Measurements from ENCODE around the gene POU2F1.
"Not testable (repeated sequence)": the region's sequence is repeated elsewhere in the genome, so short reads cannot be mapped to it uniquely, and the experiment has no call there.

POU2F1 gene

DNA sequence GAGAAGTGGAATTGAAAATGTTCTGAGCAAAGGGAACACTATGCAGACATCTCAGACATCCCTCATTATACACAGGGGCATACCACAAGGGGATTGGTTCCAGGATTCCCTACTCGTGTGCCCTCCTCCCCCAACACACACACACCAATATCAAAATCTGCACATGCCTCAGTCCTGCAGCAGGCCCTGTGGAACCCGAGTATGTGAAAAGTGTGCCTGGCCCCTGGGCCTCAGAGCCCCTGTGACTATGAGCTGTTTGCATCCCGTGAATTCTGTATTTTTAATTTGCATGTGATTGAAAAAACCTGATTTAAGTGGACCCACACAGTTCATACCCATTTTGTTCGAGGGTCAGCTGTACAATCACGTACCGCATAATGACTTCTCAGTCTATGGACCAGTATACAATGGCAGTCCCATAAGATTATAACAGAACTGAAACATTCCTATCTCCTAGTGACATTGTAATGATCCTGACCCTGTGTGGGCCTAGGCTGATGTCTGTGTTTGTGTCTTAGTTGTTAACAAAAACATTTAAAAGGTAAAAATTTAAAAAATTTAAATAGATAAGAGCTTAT lies 11.3 kb downstream of the POU2F1 start:
- DNase-seq (ENCODE audit: low read depth): no peak

GRCh38 chr1:167232801-167233200 lies 12.1 kb downstream of the POU2F1 start:
- DNase-seq (ENCODE audit: low read depth): no peak

GRCh38 chr1:167233373-167233772 lies 12.7 kb downstream of the POU2F1 start:
- DNase-seq (ENCODE audit: low read depth): no peak

DNA sequence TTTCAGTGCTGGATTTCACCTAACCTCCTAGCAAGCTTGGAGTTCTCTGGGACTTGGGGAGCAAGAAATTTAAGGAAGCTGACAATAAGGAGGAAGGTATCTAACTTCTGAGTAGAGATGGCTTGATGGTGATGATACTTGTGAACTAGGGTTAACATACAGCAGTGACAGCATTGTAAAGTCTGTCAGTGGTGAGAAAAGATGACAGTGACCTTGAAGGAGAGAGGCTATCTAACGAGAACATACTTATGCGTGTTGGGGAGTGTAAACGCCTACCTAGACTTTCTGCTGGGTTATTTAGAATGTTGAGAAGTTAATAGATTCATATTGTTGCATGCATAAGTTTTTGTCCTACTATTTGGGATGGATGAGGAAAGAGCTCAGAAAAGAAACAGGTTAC lies 16.3 kb downstream of the POU2F1 start:
- DNase-seq (ENCODE audit: low read depth): no peak

DNA sequence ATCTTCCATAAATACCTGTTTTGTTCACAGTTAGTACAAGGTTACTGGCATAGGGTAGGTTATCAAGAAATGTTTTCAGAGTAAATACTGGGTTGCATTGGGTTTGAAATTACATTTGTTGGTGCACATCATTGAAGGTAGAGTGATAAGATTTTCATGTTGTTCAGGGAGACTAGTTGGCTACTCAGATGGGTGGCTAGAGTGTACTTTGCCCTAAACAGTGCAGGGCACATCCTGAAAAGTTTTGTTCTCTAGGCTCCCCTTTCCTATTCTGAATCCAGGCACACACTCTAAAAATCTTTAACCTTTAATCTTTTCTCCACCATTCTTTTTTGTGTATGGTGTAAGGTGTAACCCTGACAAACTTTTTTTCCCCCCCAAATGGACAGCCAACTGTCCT lies 18.0 kb downstream of the POU2F1 start:
- DNase-seq (ENCODE audit: low read depth): no peak

GRCh38 chr1:167239257-167239656 lies 18.6 kb downstream of the POU2F1 start:
- DNase-seq (ENCODE audit: low read depth): no peak

DNA sequence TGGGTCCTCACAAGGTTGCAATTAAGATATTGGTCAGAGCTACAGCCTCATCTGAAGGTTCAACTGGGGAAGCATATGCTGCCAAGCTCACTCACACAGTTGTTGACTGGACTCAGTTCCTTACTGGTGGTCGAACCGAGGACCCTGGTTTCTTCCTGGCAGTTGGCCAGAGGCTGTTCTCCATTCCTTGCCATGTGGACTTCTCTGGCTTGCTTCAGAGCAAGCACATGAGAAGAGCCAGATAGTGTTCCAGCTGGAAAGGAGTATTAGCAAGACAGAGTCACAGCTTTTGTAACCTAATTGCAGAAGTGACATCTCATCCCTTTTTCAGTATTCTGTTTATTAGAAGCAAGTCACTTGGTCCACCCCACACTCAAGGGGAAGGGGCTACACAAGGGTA lies 23.6 kb downstream of the POU2F1 start:
- no peak for DNase-seq (ENCODE audit: low read depth)

DNA sequence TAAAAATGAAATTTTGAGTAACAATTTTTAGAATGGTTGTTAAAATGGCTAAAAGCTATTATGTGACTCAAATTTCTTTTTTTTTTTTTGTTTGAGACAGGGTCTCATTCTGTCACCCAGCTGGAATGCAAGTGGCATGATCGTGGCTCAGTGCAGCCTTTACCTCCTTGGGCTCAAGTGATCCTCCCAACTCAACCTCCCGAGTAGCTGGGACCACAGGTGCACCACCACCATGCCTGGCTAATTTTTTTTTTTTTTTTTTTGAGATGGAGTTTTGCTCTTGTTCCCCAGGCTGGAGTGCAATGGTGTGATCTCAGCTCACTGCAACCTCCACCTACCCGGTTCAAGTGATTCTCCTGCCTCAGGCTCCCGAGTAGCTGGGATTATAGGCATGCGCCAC lies 24.5 kb downstream of the POU2F1 start:
- DNase-seq (ENCODE audit: low read depth): not testable (repeated sequence)

DNA sequence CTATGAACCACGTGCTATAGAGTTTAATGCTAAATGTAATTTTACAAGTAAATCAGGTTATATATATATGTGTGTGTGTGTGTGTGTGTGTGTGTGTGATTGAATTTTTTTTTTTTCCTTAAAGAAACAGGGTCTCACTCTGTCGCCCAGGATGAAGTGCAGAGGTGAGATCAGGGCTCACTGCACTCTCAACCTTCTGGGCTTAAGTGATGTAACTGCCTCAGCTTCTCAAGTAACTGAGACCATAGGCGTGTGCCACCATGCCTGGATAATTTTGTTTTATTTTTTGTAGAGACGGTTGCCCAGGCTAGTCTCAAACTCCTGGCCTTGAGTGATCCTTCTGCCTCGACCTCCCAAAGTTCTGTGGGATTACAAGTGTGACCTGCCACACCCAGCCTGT lies 26.3 kb downstream of the POU2F1 start:
- no peak for DNase-seq (ENCODE audit: low read depth)

DNA sequence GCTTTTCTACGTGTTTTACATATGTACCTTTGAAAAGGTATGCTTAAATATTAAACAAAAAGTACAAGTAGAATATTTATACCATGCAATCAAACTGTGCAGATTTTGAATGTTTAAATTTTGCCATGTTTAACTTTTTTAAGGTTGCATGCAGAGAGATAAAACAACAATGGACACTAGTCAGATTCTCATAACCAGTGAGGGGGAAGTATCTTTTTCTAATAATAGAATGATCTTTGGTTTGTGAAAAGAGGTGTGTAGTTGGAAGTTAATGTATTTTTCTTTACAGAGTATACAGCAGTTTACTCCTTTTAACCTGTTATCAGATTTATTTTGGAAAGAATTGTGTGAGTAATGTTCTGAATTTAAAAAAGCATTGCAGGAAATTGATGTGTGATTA lies 27.1 kb downstream of the POU2F1 start:
- no peak for DNase-seq (ENCODE audit: low read depth)

DNA sequence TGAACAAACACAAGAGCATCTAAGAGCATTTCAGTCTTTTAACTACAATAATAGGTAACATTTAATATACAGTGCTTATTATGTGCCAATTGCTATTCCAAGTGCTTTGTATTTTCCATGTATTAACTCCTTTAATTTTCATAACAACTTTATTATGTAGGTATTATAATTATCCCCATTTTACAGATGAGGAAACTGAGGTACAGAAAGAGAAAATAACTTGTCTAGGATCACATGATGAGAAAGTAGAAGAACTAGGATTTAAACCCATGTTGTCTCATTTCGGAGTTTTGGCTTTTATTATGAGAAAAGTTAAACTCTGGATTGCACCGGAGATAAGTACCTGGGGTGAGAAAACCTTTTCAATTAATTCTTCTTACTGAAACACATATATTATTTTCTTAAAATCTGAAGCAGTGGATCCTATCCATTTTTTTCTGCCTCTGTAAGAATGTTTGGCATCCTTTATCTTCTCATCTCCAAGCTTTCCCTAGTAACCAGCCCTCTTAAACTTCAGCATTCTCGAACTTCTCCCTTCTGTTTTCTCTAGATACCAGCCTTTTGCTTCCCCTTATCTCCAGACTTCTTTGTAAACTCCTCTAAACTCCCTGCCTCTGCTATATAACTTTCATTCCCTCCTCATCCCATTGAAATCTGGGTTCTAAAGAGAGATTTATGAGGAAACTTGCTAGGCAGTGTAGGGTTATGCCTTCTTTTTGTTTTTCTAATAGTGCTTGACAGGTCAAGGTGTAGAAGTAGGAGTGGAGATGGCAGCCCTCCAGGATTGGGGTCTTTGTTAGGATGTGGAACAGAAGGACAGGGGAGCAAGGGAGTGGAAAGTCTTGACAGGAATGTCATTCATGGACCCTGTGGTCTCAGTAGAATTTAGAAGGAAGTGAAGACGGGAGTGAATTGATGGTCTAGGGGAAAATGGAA lies 28.3 kb downstream of the POU2F1 start:
- DNase-seq (ENCODE audit: low read depth): no peak

DNA sequence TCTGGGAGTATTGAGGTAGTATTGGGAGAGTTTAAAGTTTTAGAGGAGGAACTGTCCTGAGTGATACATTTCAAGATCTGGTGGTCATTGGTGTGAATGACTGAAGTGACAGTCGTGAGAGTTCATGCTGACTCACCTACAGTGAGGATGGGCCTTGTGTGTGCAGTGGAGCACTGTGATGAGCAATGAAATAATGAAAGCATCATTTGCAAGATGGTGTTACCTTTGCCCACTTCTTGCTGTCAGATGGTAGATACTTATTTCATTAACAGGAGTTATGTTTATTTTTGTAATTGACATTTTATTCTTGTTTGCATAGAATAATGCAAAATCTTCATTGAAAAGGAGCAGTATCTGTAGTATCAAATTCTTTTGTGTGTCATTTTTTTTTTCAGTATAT lies 29.0 kb downstream of the POU2F1 start:
- no peak for DNase-seq (ENCODE audit: low read depth)

DNA sequence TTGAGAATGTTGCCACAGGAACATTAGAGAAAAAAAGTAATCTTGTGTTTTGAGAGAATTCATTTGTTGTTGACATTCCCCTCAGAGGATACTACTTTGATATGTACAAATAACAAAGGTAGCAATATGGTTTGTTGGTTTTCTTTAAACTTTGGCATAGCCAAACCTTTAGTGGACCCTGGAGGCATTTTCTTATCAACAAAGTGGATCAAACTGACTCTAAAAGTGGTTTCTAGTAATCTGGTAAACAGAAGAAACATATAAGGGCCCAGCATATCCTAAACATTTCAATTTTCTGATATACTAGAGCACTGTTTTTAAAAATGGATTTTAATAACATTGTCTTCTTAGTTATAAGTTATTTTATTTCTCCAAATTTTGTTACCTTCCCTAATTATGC lies 29.8 kb downstream of the POU2F1 start:
- no peak for DNase-seq (ENCODE audit: low read depth)

DNA sequence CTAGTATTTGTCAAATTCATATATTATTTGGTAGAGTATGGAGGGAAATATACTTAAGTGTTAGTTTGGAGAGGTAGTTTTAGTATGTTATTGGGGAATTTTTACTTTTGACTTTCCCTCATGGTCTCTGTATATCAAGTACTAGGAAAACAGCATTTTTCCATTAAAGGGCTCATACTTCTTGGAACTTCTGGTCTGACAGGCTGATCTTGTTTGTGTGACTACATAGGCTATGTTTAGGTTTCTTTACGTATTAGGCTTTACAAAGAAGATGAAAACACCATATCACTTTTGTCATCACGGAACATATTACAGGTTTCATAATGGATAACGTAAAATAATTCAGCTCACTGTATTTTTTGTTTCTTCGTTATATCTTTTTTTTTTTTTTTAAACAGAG lies 30.8 kb downstream of the POU2F1 start:
- no peak for DNase-seq (ENCODE audit: low read depth)

DNA sequence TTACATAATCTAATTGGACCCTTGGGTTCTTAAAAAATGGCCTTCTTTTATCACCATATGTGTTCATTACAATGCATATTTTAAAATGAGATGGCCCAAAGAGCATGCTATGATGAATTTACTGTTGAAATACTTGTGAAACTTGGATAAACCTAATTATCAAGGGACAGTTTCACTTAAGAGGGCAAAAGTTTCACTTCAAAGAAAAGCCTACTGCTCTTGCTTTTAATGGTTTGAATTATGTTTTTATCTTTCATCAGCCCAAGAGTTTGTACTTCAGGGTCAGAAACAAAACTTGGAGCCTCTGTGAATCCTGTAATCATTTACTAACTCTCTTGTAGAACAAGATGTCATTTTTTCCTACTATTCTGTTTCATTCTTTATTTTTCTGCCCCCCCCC lies 32.3 kb downstream of the POU2F1 start:
- no peak for DNase-seq (ENCODE audit: low read depth)

DNA sequence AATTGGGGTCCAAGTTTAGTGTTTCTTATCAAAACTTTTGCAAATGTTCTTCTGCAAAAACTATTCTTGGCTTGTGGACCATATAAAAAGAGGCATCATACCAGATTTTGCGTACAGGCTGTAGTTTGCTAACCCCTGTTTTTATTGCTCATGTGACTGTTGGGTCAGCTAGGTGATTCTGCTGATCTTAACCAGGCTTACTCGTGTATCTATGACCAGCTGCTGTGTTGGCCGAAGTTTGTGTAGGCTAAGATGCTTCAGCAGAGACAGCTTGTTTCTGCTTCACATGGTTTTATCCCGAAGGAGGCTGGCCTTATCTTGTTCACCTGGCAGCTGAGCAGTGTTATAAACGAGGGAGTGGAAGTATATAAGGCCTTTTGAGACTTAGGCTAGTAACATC lies 38.2 kb downstream of the POU2F1 start:
- no peak for DNase-seq (ENCODE audit: low read depth)

DNA sequence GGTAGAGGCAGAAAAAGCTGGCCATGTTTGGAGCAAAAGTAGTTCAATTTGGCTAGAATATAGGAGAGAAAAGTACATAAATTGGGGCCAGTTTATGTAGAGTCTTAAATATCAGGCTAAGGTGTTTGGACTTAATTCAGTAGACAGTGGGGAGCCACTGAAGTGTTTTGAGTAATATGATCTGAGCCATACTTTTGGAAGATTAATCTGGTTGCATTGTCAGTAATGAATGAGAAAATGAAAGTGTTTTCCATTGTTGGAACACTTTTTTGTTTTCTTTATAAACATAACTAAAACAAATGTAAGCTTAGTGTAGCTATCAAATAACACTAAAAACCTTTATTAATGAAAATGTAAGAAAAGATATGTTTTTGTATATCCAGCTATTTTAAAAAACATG lies 42.1 kb downstream of the POU2F1 start:
- no peak for DNase-seq (ENCODE audit: low read depth)

GRCh38 chr1:167263344-167263743 lies 42.7 kb downstream of the POU2F1 start:
- no peak for DNase-seq (ENCODE audit: low read depth)

GRCh38 chr1:167263819-167264464 lies 43.3 kb downstream of the POU2F1 start:
- peak; percentile 9 for DNase-seq (ENCODE audit: low read depth)

GRCh38 chr1:167266965-167267364 lies 46.3 kb downstream of the POU2F1 start:
- DNase-seq (ENCODE audit: low read depth): no peak

GRCh38 chr1:167268347-167268787 lies 47.7 kb downstream of the POU2F1 start:
- DNase-seq (ENCODE audit: low read depth): no peak

GRCh38 chr1:167270349-167271092 lies 49.8 kb downstream of the POU2F1 start:
- DNase-seq (ENCODE audit: low read depth): no peak

All from HS-27A (cell line).